ENCODE results near the gene CFAP299.

DNA sequence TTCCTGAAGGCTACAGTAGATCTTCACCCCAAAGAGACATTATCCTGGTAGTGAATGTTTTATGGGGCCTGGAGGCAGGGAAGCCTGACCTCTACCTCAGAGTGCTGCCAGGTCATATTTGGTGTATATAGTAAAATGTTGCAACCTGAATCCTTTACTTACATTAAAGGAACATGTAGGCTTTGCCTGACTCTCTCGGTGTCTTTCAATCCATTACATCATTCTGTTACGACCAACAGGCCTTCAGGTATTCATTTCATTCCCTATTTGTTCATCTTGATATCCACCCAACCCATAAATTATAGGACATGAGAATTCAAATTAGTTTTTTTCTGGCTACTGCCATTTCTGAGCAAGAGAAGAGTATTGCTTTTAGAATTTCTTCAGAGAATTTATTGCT lies 116.5 kb downstream of the CFAP299 start:
- no peak for TF ChIP-seq POLR2A (IDR thresholded peaks at IDR 0.05)
- TF ChIP-seq, protein P1, sequence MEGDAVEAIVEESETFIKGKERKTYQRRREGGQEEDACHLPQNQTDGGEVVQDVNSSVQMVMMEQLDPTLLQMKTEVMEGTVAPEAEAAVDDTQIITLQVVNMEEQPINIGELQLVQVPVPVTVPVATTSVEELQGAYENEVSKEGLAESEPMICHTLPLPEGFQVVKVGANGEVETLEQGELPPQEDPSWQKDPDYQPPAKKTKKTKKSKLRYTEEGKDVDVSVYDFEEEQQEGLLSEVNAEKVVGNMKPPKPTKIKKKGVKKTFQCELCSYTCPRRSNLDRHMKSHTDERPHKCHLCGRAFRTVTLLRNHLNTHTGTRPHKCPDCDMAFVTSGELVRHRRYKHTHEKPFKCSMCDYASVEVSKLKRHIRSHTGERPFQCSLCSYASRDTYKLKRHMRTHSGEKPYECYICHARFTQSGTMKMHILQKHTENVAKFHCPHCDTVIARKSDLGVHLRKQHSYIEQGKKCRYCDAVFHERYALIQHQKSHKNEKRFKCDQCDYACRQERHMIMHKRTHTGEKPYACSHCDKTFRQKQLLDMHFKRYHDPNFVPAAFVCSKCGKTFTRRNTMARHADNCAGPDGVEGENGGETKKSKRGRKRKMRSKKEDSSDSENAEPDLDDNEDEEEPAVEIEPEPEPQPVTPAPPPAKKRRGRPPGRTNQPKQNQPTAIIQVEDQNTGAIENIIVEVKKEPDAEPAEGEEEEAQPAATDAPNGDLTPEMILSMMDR (IDR thresholded peaks at IDR 0.05): no peak

Measured in right lobe of liver (tissue), 4 donors.